Mesothelial cell of epicardium (in vitro differentiated cells): ENCODE results near the gene PAPSS1. TPM values are rescaled to one million over a fixed set of nuclear protein-coding genes. Genes with fewer than 3 reads are reported as not detected.

ENCODE experiments used
- DNase-seq, 2 experiments: peaks; one replicate each; pipeline ENCODE4 v3.0.0; 2021; ENCODE audit warnings: low spot score in 2 of 2; ENCODE audit not compliant: unreplicated experiment in 2 of 2
- H3K27ac Mint-ChIP-seq: 2 replicates; pipeline ENCODE4 v1.8.0; 2021; ENCODE audit warnings: mixed read lengths
- H3K27me3 Mint-ChIP-seq: 2 replicates; pipeline ENCODE4 v1.8.0; 2021; ENCODE audit warnings: low read depth, mixed read lengths
- H3K36me3 Mint-ChIP-seq: 2 replicates; pipeline ENCODE4 v1.8.0; 2021; ENCODE audit warnings: mixed read lengths
- H3K4me1 Mint-ChIP-seq: 2 replicates; pipeline ENCODE4 v1.8.0; 2021; ENCODE audit warnings: mixed read lengths
- H3K4me3 Mint-ChIP-seq: 2 replicates; pipeline ENCODE4 v1.8.0; 2021; ENCODE audit warnings: mild to moderate bottlenecking, moderate library complexity, mixed read lengths
- H3K9me3 Mint-ChIP-seq: 2 replicates; pipeline ENCODE4 v1.8.0; 2021; ENCODE audit warnings: mixed read lengths
- total RNA-seq: library from RNA; stranded (reverse); gene quantifications from 3 replicates; pipeline ENCODE4 v1.2.1, GENCODE V29; 2021
- TF ChIP-seq, protein P1 (sequence below): fragments of 200-600 bp; sonication (generic); IDR thresholded peaks from one replicate; pipeline ENCODE4 v1.5.0; 2021; ENCODE audit warnings: antibody characterized with exemption; ENCODE audit not compliant: unreplicated experiment

The PAPSS1 gene
- total RNA-seq, 1 donor from 2014 or later = 76.1 TPM

DNA sequence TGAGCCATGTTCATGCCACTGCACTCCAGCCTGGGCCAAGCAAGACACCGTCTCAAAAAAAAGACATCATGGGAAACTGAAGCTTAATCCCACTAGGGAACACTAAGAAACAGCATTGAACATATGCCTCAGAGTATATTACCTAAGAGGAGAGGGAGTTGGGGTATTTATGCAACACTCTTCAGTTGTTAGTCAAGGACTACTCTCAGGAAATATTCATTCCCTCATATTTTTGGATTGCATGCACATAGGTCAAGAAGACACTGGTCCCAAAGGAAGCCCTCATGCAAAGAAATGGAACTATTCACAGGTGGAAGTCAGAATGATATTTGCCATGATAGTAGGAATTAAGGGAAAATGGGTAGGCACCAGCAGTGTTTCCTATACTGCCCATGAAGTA, 22.8 kb upstream of the PAPSS1 start:
- no peak for DNase-seq
- Mint-ChIP-seq H3K4me3 (no peak overlapping the region), H3K9me3 (peaks cover 31% of the 10 kb centered on the region), H3K36me3 (no peaks in the 10 kb centered on the region), H3K27me3 (no peaks in the 10 kb centered on the region), H3K27ac (no peak overlapping the region), H3K4me1 (peaks cover 15% of the 10 kb centered on the region)
- TF ChIP-seq, protein P1, sequence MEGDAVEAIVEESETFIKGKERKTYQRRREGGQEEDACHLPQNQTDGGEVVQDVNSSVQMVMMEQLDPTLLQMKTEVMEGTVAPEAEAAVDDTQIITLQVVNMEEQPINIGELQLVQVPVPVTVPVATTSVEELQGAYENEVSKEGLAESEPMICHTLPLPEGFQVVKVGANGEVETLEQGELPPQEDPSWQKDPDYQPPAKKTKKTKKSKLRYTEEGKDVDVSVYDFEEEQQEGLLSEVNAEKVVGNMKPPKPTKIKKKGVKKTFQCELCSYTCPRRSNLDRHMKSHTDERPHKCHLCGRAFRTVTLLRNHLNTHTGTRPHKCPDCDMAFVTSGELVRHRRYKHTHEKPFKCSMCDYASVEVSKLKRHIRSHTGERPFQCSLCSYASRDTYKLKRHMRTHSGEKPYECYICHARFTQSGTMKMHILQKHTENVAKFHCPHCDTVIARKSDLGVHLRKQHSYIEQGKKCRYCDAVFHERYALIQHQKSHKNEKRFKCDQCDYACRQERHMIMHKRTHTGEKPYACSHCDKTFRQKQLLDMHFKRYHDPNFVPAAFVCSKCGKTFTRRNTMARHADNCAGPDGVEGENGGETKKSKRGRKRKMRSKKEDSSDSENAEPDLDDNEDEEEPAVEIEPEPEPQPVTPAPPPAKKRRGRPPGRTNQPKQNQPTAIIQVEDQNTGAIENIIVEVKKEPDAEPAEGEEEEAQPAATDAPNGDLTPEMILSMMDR = no peak

DNA sequence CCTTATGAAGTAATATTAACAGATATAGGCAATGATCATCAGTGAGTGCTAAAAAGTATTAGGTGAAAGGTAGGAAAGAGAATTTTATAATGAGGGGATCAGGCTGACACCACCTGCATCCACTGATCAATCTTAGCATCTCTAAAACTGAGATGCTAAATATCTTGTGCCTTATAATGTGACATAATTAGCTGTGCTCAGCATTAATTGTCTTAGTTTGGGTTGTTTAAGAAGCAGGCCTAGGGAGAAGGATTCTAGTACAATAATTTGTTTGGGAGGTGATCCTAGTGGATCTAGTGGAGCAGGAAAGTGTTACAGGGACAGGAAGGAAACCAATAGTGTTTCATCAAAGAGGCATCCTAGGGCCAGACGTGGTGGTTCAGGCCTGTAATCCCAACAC, 22.2 kb upstream of the PAPSS1 start:
- TF ChIP-seq, protein P1 = no peak
- Mint-ChIP-seq H3K4me1 (peaks cover 16% of the 10 kb centered on the region), H3K36me3 (no peaks in the 10 kb centered on the region), H3K4me3 (no peak overlapping the region), H3K27me3 (no peaks in the 10 kb centered on the region), H3K27ac (no peak overlapping the region), H3K9me3 (peaks cover 31% of the 10 kb centered on the region)
- DNase-seq = no peak

DNA sequence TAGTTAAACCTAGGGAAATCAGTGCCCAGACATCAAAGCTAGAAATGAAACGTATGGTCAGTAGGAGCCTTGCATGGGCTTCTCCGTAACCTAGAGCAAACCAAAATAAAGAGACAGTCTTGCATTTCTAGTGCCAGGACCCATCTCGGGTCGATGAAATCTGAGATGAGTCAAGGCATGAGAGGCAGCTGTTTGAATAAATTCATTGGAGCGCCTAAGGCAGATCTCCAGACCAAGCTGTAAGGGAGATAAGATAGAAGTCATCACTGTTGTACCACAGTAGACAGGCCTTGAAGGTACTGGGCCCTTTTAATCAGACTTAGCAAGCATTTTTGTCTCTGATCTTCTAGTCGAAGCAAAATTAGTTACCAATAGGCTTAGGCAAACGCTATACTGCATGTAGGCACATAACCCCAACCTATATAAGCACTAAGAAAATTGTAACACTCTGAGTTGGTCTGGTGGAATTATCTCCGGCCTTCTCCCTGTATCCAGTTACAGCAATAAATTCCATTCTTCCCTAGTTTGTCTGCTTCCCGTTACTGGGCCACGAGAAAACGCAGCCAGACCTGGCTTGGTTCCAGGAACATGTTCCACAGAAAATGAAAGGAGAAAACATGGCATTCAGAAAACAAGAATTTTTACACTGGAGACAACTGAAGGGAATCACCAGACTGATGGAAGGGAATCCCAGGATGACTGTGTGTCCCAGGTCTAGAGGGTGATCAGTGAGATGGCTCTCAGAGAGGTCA, 21.1 kb upstream of the PAPSS1 start:
- DNase-seq = peak in 1 of 2 experiments; percentile 58
- Mint-ChIP-seq H3K27ac (peak overlapping the region; percentile 93), H3K4me1 (peaks cover 25% of the 10 kb centered on the region), H3K36me3 (no peaks in the 10 kb centered on the region), H3K9me3 (peaks cover 22% of the 10 kb centered on the region), H3K4me3 (no peak overlapping the region), H3K27me3 (no peaks in the 10 kb centered on the region)
- TF ChIP-seq, protein P1 = no peak

DNA sequence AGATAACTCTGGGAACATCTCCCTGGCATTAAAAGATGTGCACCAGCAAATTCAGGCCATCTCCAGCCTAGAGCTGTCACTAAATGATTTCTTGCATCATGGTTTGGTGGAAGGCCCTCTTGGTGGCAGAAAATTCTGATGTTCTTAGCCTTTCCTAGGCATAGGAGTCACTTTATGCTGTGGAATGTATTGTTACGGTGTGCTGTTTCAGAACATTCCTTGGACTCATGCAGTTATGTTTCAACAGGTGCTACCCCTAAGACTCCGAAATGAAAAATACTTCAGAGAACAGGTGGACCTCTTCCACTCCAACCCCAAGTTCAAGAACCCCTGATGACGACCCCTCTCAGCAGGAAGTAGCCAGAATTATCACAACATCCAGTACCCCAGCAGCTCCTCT, 20.3 kb upstream of the PAPSS1 start:
- Mint-ChIP-seq H3K27me3 (no peaks in the 10 kb centered on the region), H3K4me1 (peaks cover 33% of the 10 kb centered on the region), H3K27ac (peak overlapping the region; percentile 93), H3K4me3 (no peak overlapping the region), H3K36me3 (no peaks in the 10 kb centered on the region), H3K9me3 (peaks cover 16% of the 10 kb centered on the region)
- DNase-seq = no peak
- TF ChIP-seq, protein P1 = peak; percentile 12

DNA sequence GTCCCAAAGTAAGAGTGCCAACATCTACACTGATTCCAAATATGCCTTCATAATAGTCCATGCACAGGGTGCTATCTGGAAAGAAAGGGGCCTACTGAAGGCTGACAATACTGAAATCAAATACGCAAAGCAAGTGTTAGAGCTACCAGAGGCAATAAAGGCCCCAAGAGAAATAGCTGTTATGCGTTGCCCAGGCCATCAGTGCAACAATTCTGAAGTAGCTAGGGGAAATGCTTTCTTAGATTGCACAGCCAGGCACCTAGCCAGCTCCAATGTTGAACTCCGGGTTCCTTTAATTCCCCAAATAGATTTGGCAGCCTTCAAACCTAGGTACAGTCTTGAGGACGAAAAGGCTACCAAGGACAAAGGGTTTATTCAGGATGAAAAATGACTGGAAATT, 17.4 kb upstream of the PAPSS1 start:
- Mint-ChIP-seq H3K27ac (no peak overlapping the region), H3K36me3 (no peaks in the 10 kb centered on the region), H3K4me3 (no peak overlapping the region), H3K9me3 (peaks cover 4% of the 10 kb centered on the region), H3K4me1 (peaks cover 56% of the 10 kb centered on the region), H3K27me3 (no peaks in the 10 kb centered on the region)
- TF ChIP-seq, protein P1 = no peak
- DNase-seq = no peak
